Measurements from ENCODE around the gene CERS6.

DNA sequence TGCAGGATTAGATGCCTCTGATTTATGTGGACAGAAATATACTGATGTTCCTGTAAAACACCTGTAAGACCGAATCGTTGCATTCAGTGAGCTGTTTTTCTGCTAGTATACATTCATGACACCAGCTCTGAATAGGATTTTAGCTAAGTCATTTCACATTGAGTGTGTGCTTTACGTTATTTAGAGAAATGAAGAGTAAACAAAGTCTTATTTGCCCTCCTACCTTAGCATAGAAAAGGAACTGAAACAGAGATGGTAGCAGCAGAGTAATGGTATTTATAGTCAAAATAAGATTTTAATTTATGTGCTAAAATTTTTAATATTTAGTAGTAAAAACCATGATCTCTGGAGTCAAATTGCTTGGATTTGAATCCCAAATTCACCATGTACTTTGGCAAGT is 168.0 kb downstream of the CERS6 start:
- no peak for TF ChIP-seq SMAD4 (CRISPR knock-in tag; IDR thresholded peaks at IDR 0.05)
- no peak for TF ChIP-seq ZNF121 (CRISPR knock-in tag; IDR thresholded peaks at IDR 0.05)
- TF ChIP-seq, protein P1, sequence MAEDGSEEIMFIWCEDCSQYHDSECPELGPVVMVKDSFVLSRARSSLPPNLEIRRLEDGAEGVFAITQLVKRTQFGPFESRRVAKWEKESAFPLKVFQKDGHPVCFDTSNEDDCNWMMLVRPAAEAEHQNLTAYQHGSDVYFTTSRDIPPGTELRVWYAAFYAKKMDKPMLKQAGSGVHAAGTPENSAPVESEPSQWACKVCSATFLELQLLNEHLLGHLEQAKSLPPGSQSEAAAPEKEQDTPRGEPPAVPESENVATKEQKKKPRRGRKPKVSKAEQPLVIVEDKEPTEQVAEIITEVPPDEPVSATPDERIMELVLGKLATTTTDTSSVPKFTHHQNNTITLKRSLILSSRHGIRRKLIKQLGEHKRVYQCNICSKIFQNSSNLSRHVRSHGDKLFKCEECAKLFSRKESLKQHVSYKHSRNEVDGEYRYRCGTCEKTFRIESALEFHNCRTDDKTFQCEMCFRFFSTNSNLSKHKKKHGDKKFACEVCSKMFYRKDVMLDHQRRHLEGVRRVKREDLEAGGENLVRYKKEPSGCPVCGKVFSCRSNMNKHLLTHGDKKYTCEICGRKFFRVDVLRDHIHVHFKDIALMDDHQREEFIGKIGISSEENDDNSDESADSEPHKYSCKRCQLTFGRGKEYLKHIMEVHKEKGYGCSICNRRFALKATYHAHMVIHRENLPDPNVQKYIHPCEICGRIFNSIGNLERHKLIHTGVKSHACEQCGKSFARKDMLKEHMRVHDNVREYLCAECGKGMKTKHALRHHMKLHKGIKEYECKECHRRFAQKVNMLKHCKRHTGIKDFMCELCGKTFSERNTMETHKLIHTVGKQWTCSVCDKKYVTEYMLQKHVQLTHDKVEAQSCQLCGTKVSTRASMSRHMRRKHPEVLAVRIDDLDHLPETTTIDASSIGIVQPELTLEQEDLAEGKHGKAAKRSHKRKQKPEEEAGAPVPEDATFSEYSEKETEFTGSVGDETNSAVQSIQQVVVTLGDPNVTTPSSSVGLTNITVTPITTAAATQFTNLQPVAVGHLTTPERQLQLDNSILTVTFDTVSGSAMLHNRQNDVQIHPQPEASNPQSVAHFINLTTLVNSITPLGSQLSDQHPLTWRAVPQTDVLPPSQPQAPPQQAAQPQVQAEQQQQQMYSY (CRISPR knock-in tag; IDR thresholded peaks at IDR 0.05) = no peak

All from WTC11 (cell line).